Neural cell (in vitro differentiated cells): ENCODE measurements around the gene LPAR3. TPM values are rescaled to one million over a fixed set of nuclear protein-coding genes. Genes with fewer than 3 reads are reported as not detected.

Experiments
- H2AFZ ChIP-seq: fragments of 200-600, 300-800 bp; sonication (generic), shearing (Covaris generic); 2 replicates; pipeline ENCODE4 v1.6.0; 2014; ENCODE audit warnings: low read depth, mild to moderate bottlenecking, antibody characterized with exemption, low read length, moderate library complexity
- H3F3A ChIP-seq: fragments of 200-600 bp; shearing (Covaris generic); 2 replicates; pipeline ENCODE4 v1.6.1; 2016; ENCODE audit warnings: mild to moderate bottlenecking, moderate library complexity, mixed read lengths, antibody characterized with exemption, low read length; ENCODE audit not compliant: insufficient read depth, poor library complexity, severe bottlenecking
- H3K27ac ChIP-seq: fragments of 200-600, 300-800 bp; sonication (generic), shearing (Covaris generic); 2 replicates; pipeline ENCODE4 v1.5.1; 2014; ENCODE audit warnings: mild to moderate bottlenecking, low read length, moderate library complexity
- H3K27me3 ChIP-seq: fragments of 300-800, 200-600 bp; sonication (generic), shearing (Covaris generic); 2 replicates; pipeline ENCODE4 v1.6.0; 2014; ENCODE audit warnings: mild to moderate bottlenecking, low read depth, low read length, moderate library complexity; ENCODE audit not compliant: insufficient read depth
- H3K36me3 ChIP-seq: fragments of 300-800, 200-600 bp; sonication (generic), shearing (Covaris generic); 2 replicates; pipeline ENCODE4 v1.5.1; 2014; ENCODE audit warnings: mild to moderate bottlenecking, antibody characterized with exemption, low read length, moderate library complexity; ENCODE audit not compliant: insufficient read depth
- H3K4me2 ChIP-seq: fragments of 300-800, 200-600 bp; sonication (generic), shearing (Covaris generic); 2 replicates; pipeline ENCODE4 v1.6.0; 2014; ENCODE audit warnings: mild to moderate bottlenecking, low read length
- H3K4me3 ChIP-seq: fragments of 300-800, 200-600 bp; sonication (generic), shearing (Covaris generic); 2 replicates; pipeline ENCODE4 v1.5.1; 2014; ENCODE audit warnings: mild to moderate bottlenecking, low read length, moderate library complexity
- H3K79me2 ChIP-seq: fragments of 200-600 bp; shearing (Covaris generic); replicated peaks from 2 replicates; pipeline ENCODE4 v1.6.0; 2014; ENCODE audit warnings: mild to moderate bottlenecking, low read length, moderate library complexity; ENCODE audit not compliant: insufficient read depth
- H3K9ac ChIP-seq: fragments of 300-800, 200-600 bp; sonication (generic), shearing (Covaris generic); 2 replicates; pipeline ENCODE4 v1.6.1; 2016; ENCODE audit warnings: mild to moderate bottlenecking, low read length, mixed read lengths
- H3K9me2 ChIP-seq: fragments of 200-600 bp; shearing (Covaris generic); 2 replicates; pipeline ENCODE4 v1.6.1; 2016; ENCODE audit warnings: mild to moderate bottlenecking, low read length, mixed read lengths; ENCODE audit not compliant: insufficient read depth
- H3K9me3 ChIP-seq: fragments of 200-600, 300-800 bp; sonication (generic), shearing (Covaris generic); 2 replicates; pipeline ENCODE4 v1.6.1; 2016; ENCODE audit warnings: mild to moderate bottlenecking, mixed run types, low read length, moderate library complexity, mixed read lengths
- H4K20me1 ChIP-seq: fragments of 200-600 bp; shearing (Covaris generic); 2 replicates; pipeline ENCODE4 v1.6.1; 2016; ENCODE audit warnings: mild to moderate bottlenecking, mixed run types; ENCODE audit not compliant: insufficient read depth
- EP300 ChIP-seq: fragments of 450-650 bp; conservative IDR thresholded peaks from 2 replicates; pipeline ENCODE4 v1.6.1; 2014; ENCODE audit warnings: antibody characterized with exemption, mild to moderate bottlenecking, moderate library complexity; ENCODE audit not compliant: poor library complexity, severe bottlenecking
- EZH2 ChIP-seq: fragments of 200-600, 300-800 bp; shearing (Covaris generic), sonication (generic); IDR thresholded peaks from 2 replicates; pipeline ENCODE4 v1.6.1; 2014; ENCODE audit warnings: antibody characterized with exemption, low read length, borderline replicate concordance, mild to moderate bottlenecking; ENCODE audit not compliant: insufficient read depth, poor library complexity, severe bottlenecking
- MXI1 ChIP-seq: fragments of 450-650 bp; conservative IDR thresholded peaks from 2 replicates; pipeline ENCODE4 v1.6.1; 2014; ENCODE audit warnings: antibody characterized with exemption, mild to moderate bottlenecking; ENCODE audit not compliant: poor library complexity, severe bottlenecking
- POLR2AphosphoS5 ChIP-seq: IDR thresholded peaks from 2 replicates; pipeline ENCODE4 v1.6.1; 2012
- RAD21 ChIP-seq: fragments of 450-650 bp; conservative IDR thresholded peaks from 2 replicates; pipeline ENCODE4 v1.6.1; 2014; ENCODE audit warnings: antibody characterized with exemption, mild to moderate bottlenecking, moderate library complexity
- SMC3 ChIP-seq: fragments of 450-650 bp; conservative IDR thresholded peaks from 2 replicates; pipeline ENCODE4 v1.6.1; 2014; ENCODE audit warnings: antibody characterized with exemption, mild to moderate bottlenecking, moderate library complexity; ENCODE audit not compliant: poor library complexity
- TAF1 ChIP-seq: IDR thresholded peaks from 2 replicates; pipeline ENCODE4 v1.6.1; 2012; ENCODE audit warnings: low read depth
- polyA plus RNA-seq: library from polyadenylated mRNA; depleted of rRNA; stranded (reverse); fragments of >200 nt; gene quantifications from 2 replicates; pipeline ENCODE4 v1.2.3, GENCODE V29; 2014
- TF ChIP-seq, protein P1 (sequence below): fragments of 450-650 bp; IDR thresholded peaks from 2 replicates; pipeline ENCODE4 v1.5.1; 2014; ENCODE audit warnings: antibody characterized with exemption, mild to moderate bottlenecking, moderate library complexity; ENCODE audit not compliant: poor library complexity, severe bottlenecking
- TF ChIP-seq, protein P2 (sequence below): IDR thresholded peaks from 2 replicates; pipeline ENCODE4 v1.6.1; 2012; ENCODE audit warnings: borderline replicate concordance

The LPAR3 gene
- polyA plus RNA-seq, 1 donor from 2014 or later, result not detected

DNA sequence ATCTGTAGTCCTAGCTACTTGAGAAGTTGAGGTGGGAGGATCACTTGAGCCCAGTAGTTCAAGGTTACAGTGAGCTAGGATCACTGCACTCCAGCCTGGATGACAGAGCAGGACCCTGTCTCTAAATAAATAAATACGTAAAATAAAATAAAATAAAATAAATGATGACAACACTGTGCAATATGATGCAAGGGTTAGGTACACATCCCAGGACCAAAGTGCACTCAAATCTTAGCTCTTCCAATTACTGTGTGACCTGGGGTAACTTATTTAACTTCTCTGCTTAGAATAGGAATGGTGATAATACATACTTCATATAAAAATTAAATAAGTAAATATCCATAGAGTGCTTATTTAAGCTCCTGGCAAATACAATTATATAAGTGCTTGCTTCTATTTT, 53.5 kb downstream of the LPAR3 start:
- no peak overlapping the region for H3K4me3 ChIP-seq
- no peaks in the 10 kb centered on the region for H3K9me3 ChIP-seq
- TF ChIP-seq EP300 (no peak), SMC3 (no peak), RAD21 (no peak)
- no peaks in the 10 kb centered on the region for H3K36me3 ChIP-seq
- no peaks in the 10 kb centered on the region for H3K79me2 ChIP-seq
- no peaks in the 10 kb centered on the region for H3K27me3 ChIP-seq
- H4K20me1 ChIP-seq, result no peaks in the 10 kb centered on the region
- H3K27ac ChIP-seq, result no peak overlapping the region
- H3K9ac ChIP-seq, result no peak overlapping the region
- no peak overlapping the region for H3K4me2 ChIP-seq
- no peaks in the 10 kb centered on the region for H3F3A ChIP-seq
- no peaks in the 10 kb centered on the region for H3K9me2 ChIP-seq
- H2AFZ ChIP-seq, result no peak overlapping the region

DNA sequence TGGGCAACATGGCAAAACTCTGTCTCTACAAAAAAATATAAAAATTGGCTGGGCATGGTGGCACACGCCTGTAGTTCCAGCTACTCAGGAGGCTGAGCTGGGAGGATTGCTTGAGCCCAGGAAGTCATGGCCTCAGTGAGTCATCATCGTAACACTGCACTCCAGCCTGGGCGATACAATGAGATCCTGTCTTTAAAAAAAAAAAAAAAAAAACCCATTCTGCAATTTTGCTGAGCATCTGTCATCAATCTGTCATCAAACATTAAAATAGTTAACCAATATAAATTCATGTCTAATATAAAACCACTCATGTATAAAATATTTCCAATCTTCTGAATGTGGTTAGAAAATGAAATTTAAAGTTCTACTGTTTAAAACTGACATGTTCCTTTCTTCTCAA, 56.9 kb downstream of the LPAR3 start:
- Histone ChIP-seq H3K79me2 (no peaks in the 10 kb centered on the region), H3K9me3 (no peaks in the 10 kb centered on the region), H3K9ac (no peak overlapping the region), H3K4me2 (no peak overlapping the region), H2AFZ (no peak overlapping the region), H3F3A (no peaks in the 10 kb centered on the region), H3K36me3 (no peaks in the 10 kb centered on the region), H3K4me3 (no peak overlapping the region), H3K9me2 (no peaks in the 10 kb centered on the region), H3K27me3 (no peaks in the 10 kb centered on the region), H3K27ac (no peak overlapping the region), H4K20me1 (no peaks in the 10 kb centered on the region)
- TF ChIP-seq SMC3 (no peak), EP300 (no peak), EZH2 (no peak), MXI1 (no peak), TAF1 (no peak), POLR2AphosphoS5 (no peak), RAD21 (no peak)
- TF ChIP-seq, protein P1, sequence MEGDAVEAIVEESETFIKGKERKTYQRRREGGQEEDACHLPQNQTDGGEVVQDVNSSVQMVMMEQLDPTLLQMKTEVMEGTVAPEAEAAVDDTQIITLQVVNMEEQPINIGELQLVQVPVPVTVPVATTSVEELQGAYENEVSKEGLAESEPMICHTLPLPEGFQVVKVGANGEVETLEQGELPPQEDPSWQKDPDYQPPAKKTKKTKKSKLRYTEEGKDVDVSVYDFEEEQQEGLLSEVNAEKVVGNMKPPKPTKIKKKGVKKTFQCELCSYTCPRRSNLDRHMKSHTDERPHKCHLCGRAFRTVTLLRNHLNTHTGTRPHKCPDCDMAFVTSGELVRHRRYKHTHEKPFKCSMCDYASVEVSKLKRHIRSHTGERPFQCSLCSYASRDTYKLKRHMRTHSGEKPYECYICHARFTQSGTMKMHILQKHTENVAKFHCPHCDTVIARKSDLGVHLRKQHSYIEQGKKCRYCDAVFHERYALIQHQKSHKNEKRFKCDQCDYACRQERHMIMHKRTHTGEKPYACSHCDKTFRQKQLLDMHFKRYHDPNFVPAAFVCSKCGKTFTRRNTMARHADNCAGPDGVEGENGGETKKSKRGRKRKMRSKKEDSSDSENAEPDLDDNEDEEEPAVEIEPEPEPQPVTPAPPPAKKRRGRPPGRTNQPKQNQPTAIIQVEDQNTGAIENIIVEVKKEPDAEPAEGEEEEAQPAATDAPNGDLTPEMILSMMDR, result no peak
- TF ChIP-seq, protein P2, sequence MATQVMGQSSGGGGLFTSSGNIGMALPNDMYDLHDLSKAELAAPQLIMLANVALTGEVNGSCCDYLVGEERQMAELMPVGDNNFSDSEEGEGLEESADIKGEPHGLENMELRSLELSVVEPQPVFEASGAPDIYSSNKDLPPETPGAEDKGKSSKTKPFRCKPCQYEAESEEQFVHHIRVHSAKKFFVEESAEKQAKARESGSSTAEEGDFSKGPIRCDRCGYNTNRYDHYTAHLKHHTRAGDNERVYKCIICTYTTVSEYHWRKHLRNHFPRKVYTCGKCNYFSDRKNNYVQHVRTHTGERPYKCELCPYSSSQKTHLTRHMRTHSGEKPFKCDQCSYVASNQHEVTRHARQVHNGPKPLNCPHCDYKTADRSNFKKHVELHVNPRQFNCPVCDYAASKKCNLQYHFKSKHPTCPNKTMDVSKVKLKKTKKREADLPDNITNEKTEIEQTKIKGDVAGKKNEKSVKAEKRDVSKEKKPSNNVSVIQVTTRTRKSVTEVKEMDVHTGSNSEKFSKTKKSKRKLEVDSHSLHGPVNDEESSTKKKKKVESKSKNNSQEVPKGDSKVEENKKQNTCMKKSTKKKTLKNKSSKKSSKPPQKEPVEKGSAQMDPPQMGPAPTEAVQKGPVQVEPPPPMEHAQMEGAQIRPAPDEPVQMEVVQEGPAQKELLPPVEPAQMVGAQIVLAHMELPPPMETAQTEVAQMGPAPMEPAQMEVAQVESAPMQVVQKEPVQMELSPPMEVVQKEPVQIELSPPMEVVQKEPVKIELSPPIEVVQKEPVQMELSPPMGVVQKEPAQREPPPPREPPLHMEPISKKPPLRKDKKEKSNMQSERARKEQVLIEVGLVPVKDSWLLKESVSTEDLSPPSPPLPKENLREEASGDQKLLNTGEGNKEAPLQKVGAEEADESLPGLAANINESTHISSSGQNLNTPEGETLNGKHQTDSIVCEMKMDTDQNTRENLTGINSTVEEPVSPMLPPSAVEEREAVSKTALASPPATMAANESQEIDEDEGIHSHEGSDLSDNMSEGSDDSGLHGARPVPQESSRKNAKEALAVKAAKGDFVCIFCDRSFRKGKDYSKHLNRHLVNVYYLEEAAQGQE, result no peak

DNA sequence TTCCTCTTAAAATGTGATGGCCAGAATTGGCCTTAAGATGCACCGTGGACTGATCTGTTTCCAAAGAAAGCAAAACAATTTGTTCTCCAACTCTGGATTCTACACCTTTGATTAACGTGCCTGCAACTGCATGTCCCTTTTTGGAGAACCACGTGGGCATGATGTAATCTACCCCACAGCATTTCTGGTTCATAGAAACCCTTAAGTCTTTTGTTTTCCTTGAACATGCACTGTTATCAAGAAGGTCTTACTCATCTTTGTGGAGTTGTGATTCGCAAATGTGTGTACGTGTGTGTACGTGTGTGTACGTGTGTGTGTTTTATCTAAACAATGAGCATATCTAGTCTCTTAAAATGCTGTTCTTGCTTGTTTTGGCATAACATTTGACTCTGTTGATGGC, 57.8 kb downstream of the LPAR3 start:
- no peaks in the 10 kb centered on the region for H3K79me2 ChIP-seq
- no peak overlapping the region for H2AFZ ChIP-seq
- no peak overlapping the region for H3K9ac ChIP-seq
- no peaks in the 10 kb centered on the region for H3K36me3 ChIP-seq
- H3K27ac ChIP-seq, result no peak overlapping the region
- H4K20me1 ChIP-seq, result no peaks in the 10 kb centered on the region
- H3K4me2 ChIP-seq, result no peak overlapping the region
- H3K9me3 ChIP-seq, result no peaks in the 10 kb centered on the region
- H3K9me2 ChIP-seq, result no peaks in the 10 kb centered on the region
- H3K4me3 ChIP-seq, result no peak overlapping the region
- no peaks in the 10 kb centered on the region for H3K27me3 ChIP-seq
- TF ChIP-seq, protein P1, result no peak
- TF ChIP-seq TAF1, result no peak
- no peak for TF ChIP-seq MXI1
- no peak for TF ChIP-seq EP300
- TF ChIP-seq, protein P2, result no peak
- TF ChIP-seq RAD21, result no peak
- TF ChIP-seq EZH2, result no peak
- no peak for TF ChIP-seq POLR2AphosphoS5
- no peak for TF ChIP-seq SMC3
- no peaks in the 10 kb centered on the region for H3F3A ChIP-seq
